Stimulated activated CD4-positive, alpha-beta T cell treated with anti-CD3 and anti-CD28 coated beads, Interleukin-2, amount 100 ng/mL, for 24 hours (primary cell): Measurements from ENCODE around the gene TMC1.
A peak's percentile ranks its signal among the peaks of the same experiment; 100 is the strongest.

Source experiments
- DNase-seq, 2 donors: peaks; one replicate each; pipeline ENCODE4 v3.0.0-alpha.2; 2020

Gene TMC1

DNA sequence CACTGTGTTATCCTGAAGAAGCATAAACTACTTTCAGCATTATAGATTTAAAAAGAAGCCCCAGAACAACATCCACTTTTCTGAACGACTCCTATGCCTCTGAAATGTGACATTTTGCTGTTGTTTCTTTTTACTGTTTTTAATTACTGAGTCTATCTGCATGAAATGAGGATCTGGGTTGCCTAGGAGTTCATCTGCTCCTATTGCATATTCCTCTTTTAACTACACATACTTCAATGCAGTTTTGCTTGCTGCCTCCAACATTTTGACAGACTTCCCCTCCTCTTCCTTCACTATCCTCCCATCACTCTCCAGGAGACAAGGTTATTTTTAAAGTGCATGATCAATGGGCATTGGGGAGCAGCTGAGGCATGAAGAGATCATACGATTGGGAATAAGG lies 164.5 kb downstream of the TMC1 start:
- DNase-seq: no peak

DNA sequence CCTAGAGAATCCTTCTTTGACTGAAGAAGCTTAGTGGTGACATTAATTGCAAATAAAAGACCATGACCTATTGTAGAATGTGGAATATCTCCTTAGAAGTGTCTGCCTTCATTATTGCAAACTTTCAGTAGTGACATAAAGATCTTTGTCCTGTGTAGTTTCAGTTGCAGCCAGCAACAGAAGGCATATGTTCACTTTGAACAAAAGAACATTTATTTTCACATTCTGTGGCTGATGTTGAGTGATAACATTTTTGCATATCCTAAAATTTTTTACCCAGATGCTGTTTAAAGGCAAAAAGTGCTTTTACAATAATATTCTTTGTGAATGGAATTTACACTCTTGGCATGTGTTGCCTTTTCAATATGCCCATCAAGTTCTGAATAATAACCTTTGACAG lies 165.9 kb downstream of the TMC1 start:
- no peak for DNase-seq

DNA sequence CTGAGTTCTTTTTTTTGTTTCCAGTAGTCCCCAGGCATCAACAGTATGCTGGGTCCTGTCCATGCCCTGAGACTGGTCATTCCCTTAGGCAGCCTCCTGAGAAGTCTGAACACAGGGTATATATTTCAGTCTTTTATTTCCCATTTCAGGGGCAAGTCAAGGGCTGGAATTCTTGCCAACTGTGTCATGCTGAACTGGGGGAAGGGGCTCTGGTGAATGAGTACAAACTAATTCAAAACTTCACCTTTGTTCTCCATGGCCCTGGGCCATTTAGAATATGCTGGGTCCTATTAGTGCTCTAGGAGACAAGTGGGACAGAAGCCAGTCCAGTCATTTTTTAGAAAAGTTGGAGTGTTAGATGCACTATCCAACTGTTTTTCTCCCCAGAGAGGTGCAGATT lies 170.3 kb downstream of the TMC1 start:
- no peak for DNase-seq

DNA sequence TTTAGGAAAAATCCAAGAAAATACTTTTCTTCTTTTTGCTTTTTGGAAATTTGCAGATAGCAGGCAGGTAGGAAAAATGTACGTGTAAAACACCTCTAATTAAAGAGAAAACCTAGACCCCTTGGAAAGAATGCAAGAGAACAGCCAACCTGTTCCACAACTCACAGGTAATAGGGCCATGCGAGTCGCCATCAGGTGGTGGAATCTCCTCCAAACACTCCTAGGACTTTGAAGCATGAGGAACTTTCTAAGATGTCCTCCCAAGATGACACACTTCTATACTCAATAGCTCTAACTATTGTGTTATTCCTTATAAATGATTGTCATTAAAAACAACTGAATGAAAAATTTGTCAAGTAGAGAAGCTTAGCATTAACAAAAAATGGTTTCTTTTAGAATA lies 174.0 kb downstream of the TMC1 start:
- no peak for DNase-seq

DNA sequence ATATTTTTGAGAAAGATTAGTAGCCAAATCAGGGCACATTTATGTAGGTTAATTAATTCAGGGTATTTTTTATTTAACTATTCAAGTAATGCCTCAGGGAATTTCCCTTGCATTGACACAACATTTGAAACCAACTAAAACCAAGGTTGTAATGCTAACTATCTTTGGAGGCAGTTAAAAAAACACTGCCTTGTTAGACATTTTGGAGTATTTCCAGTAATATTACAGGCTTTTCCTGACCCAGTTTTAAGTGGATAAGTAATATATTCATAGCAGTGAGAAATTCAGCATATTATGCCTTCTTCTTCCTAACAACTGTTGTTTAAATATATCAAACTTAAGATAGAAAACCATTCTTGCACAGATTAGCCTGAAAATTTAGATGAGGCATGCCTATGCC lies 175.1 kb downstream of the TMC1 start:
- no peak for DNase-seq

DNA sequence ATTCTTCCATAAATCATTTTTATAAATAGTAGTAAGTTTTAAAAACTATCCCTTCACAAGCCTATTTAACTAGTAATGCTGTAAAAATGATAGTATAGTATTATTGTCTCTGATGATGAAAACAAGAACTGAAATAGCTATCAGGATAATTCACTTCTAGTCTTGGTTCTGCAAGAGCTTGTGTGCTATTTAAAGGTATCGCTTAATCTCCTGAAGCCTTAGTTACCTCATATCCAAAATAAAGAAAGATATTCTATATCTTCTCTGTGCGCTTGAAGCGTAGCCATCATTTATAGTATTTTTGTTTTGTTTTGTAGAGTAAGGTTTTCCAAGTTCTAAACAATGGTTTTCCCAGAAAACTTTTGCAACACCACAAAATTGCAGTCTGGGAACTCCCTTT lies 180.1 kb downstream of the TMC1 start:
- no peak for DNase-seq

DNA sequence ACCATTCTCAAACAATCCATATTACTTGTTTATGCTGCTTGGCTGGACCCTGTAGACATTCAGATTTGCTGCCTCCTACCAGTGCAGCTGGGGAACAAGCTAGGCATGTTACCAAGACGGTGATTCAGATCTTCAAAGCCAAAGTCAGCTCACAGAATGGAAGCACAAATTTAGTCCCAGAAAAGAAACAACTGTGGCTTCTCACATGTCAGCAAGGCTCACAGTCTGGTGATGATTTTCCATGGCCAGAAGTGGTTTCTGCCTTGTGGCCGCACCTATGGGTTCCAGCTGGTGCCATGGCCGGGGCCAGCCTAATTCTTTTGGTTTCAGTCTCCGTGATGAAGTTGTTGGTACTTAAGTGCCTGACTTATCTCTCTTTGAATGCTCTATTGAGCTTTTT lies 182.2 kb downstream of the TMC1 start:
- no peak for DNase-seq

DNA sequence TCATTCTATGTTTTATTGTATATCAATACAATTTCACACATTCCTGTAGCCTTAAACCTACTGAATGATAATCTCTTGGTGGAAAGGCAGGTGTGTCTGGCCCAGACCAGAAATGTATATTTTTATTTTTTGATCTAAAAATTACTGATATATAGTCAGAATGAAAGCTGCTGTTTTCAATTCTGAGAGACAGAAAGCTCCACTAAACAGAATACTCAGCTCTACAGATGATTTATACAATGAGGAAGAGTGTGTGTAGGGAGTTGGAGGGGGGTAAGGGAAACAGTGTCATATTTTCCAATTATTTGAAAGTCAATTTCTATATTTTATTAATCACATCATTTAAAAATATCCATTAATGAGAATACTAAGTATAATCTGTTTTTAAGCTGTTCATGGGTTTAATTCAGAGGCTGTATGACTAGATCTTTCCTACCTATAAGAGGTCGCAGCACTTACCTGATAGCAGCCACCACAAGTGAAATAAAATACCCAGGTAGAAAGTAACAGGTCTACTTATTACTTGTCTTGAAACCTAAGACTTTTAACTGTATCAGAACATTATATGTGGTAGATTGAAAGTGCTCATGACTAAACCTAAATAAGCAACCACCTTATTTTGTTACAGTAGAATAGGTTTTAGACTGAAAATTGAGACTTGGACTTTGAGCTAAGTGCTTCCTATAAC lies 183.4 kb downstream of the TMC1 start:
- DNase-seq: no peak

DNA sequence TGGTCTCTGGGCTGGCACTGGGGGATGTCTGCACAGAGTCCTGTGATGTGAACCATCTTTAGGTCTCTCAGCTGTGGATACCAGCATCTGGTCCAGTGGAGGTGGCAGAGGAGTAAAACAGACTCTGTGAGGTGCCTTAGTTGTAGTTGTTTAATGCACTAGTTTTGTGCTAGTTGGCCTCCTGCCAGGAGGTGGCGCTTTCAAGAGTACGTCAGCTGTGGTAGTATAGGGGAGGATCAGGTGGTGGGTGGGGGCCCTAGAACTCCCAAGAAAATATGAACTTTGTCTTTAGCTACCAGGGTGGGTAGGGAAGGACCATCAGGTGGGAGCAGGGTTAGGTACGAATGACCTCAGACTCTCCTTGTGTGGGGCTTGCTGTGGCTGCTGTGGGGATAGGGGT lies 197.1 kb downstream of the TMC1 start:
- DNase-seq: peak in 1 of 2 donors; percentile 12

DNA sequence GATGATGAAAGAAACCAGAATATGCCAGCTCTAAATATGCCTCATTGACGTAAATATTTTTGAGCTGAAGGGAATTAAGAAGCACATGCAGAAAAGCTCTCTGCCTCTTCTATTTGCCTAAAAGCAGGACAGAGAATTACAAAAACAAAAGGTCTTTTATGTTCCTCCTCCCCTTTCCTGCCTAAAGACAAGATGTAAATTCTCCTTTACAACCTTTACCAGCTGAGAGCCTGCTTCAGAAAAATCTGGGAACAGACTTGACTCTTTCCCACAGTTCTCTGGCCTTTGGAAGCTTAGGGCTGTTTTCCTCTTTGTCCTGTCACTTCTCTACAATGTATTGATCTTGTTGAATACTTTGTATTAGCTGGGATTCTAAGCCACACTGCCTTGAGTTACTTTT lies 199.7 kb downstream of the TMC1 start:
- DNase-seq: no peak

DNA sequence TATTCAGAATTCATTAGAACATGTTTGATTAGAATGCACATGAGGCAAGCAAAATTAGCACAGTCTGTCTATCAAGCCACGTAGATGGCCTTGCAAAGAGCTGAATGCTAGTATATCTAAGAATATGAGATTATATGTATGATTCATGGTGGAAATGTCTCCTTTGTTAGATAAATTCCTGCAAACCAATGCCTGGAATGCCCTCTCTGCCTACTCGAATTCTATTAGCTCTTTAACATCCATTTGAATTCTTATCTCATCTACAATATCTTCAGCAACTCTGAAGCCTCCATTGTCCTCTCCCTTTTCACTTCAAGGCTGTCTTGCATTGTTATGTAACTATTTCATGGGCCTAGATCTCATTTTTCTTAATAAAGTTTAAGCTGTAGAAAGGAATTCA lies 205.5 kb downstream of the TMC1 start:
- no peak for DNase-seq

DNA sequence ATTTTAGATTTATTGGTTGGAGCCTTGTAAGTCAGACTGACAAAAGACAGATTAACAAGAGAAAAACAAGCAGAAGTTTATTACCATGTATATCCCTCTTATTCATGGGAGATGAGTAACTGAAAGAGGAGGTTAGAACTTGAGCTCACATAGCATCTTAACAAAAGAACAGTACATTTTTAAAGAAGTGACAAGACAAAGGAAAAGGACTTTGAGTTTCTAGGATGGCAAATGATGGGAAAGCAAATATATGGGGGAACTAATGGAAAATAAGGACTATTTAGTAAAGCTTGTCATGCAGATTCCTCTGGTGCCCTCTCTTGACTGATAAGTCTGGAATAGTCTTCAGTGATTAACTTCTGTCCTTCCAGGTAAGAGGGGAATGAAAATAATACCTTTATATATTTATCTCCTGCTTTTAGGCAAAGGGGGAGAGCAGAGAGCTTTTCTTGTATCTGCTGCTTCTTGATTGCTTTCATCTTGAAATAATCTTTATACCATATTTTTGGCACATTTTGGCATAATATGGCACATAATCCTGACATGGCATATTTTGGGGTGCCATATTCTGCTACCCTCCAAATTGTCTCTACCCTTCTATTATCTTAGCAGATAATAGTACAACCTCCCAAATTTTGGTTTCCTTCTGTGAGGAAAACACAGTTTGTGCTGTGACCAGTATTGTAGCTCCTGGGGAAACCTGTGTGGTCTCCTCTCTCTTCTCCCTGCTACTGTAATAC lies 206.8 kb downstream of the TMC1 start:
- no peak for DNase-seq

DNA sequence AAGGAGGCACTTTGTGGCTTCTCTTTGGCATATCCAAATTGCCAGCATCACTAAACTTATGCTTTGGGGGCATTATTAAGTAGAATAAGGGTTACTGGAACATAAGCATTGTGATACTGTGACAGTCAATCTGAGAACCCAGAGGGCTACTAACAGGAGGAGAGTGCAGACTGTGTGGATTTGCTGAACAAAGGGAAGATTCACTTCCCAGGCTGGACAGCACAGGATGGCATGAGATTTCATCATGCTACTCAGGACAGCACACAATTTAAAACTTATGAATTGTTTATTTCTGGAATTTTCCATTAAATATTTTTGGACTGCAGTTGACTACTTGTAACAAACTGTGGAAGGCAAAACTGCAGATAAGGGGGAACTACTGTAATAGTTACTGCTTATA lies 212.5 kb downstream of the TMC1 start:
- DNase-seq: no peak

DNA sequence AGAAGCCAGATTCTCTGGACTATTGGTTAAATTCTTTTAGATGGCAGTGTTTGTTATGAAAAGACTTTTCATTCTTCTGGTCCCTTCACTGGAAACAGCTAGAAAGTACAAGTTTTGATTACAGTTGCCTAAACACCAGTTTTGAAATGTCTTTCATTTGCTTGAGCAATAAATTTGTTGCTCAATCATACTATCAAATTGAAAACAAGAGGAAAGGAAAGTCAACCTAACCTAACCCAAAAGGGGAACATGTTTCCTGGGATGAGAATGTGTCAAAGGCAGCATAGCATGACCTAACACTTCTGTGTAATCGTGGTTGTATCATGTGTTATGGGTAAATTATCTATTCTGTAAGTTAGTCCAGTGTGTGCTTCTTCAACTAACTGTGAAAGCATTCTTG lies 213.2 kb downstream of the TMC1 start:
- DNase-seq: no peak

DNA sequence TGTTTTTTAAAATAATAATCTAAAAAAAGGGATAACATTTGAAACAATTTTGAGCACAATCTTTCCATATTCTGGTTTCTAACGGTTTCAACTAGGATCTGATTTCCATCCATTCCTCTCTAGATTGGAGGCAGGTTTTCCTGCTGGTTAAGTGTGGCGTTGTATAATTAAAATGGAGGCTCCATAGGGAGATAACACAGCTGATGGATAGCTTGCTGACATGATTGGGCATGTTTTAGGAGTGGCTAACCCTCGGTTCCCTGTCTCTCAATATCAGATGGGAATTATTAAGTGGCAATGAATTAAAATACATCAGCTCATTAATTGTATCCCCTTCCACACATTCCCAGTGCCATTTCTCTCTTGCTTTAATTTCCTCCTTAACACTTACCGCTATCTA lies 222.4 kb downstream of the TMC1 start:
- no peak for DNase-seq

DNA sequence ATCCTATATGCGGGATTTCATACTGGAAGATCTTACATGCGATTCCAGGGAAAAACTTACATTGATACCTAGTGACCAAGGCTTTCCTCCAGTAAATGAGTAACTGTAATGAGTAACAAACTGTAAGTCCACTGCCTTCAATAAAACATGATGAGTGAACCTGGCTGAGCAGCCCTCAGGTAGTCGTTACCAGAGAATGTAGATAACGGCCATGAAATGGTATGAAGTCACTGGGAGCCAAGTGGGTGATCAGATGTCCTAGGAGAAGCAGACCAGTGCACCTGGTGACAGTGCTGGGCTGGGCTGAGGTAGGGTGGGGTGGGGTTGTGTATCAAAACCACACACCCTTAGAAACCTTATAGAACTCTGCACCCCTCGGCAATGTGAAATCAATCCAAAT lies 227.9 kb downstream of the TMC1 start:
- no peak for DNase-seq

DNA sequence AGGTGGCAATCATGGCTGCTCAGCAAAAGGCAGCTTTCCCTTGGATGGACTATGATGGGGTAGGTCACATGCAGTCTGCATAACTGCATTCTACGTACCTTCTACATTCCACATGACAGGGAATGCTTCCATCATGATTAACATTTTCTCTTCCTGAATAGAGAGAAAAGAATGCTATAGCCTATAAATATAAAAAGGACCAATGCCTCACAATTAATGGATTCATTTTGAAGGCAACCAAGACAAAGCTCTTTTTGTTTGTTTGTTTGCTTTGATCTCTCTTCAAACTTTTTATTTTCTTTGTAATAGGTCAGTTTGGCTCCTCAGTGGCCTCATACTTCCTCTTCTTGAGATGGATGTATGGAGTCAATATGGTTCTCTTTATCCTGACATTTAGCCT lies 230.1 kb downstream of the TMC1 start:
- DNase-seq: no peak

DNA sequence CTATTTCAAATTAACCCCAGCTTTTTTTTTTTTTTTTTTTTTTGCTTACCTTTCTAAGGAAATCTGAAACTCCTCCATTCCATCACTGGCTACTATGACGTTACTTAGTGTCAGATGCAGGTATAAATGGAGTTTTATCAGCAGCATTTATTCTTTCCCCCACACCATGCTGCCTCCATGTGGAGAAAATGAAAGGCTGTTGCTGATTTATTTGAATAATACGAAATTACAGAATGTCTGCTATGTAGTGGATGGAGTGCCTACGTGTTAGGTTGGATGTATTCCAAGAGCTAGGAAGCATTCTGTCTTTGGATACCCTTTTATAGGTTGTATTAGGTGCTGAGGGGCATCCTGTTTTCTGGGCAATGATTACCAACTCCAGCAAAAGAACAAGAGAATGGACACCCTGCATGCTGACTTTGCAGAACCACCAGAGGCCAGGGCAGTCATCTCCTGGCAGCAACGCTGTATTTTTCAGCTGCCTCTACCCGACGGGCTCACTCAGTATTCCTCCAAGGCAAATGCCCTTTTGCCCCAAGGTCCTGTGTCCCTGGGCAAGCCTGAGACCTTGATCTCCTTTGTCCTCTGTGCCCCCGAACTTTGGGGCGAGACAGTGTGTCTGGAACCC lies 232.0 kb downstream of the TMC1 start:
- DNase-seq: no peak

DNA sequence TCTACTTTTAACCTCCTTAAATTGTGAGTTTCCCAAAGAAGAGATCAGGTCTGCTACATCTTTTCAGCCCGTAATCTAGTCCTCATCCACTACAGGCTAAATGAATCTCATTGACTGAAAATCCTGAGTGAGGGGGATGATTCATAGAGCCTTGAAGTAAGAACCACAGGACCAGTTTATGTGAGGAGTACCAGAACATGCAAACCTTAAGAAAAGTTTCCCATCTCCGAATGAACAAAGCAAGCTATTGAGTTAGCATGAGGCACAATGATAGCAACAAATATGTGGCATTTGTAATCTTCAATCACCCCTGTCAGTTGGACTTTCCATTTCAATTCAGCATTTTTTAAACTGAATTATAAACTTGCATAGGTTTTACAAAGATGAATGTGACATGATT lies 234.4 kb downstream of the TMC1 start:
- no peak for DNase-seq

DNA sequence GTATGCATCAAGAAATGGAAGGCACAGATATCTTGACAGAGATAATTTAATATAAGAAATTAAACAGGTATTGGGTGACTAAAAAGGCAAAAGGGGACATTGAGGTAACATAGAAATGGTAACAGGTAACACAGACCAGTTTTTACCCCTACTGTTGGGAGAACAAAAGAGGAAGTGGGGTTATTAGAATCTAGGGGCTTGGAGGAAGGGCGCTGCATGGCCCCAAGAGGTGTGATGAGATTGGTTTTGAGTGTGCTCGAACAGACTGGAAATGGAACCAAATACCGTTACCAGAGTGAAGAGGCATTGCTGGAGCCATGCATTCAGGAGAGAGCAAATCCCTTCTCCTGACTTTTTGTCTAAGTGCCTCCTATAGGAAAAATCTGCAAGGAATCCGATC lies 237.5 kb downstream of the TMC1 start:
- DNase-seq: no peak

DNA sequence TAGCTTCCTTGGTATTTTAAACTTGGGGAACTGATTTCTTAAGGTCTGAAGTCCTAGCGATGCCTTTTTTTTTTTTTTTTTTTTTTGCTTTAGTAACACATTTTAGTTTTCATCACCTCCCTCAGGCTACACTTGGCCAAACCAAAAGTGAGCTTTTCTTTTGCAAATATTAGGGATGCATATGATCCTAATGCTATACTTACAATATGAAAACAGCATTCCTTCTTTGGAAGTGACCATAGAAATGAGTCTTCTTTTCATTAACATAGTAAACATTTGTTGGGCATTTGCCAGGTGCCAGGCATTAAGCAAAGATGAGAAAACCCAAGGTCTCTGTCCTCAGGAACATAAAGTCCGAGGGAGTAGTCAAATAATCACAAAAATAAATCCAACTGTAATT lies 241.6 kb downstream of the TMC1 start:
- no peak for DNase-seq

DNA sequence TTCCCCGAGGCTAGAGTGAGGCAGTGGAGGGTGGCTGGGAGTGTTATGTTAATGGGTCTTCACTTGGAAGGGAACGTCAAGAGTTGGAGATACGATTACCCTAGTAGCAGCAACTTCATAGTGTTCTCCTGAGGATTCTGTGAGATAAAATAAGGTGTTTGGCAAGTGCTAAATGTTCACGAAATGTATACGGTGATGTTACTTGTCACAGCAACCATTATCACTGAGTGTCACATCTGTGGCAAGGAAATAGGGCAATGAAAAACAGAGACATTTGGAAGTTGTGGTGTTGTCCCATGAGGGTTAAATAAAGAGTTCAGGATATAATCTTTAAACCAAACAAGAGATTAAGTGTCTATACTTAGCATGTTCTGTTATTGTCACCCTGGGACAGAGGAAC lies 248.1 kb downstream of the TMC1 start:
- no peak for DNase-seq

DNA sequence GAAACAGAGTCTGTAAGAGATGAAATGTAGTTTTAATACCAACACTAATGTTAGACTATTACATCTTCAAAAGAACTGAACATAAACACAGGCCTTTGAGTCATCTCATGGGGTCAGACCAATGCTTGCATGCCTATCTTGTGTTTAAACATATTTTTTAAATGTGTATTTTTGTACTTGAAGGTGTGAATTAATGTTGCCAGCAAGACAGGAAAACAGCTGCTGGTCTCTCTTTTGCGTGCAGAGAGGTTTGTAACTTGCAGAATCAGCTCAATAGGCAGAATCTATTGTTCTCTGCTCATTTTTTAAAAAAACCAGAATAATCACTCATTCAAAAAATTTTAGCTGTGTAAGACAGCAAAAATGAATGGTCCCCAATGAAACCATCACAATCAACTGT lies 251.3 kb downstream of the TMC1 start:
- DNase-seq: no peak

DNA sequence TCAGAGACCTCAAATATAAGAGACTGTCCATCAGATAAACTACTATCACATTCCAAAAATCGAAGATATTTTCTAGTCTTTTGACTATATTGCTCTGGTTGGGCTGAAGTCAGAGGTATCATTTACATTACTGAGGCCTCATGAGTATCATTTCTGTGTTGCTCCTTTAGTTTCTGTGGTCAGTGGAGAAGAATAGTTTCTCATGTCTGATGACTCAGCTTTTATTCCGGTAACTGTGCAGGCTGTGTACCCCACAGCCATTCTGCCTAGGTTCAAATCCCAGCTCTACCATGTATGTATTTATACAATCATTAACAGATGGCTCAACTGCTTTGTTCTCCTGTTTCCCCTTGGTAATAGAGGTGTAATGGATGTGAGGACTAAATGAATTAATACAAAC lies 252.2 kb downstream of the TMC1 start:
- DNase-seq: no peak

DNA sequence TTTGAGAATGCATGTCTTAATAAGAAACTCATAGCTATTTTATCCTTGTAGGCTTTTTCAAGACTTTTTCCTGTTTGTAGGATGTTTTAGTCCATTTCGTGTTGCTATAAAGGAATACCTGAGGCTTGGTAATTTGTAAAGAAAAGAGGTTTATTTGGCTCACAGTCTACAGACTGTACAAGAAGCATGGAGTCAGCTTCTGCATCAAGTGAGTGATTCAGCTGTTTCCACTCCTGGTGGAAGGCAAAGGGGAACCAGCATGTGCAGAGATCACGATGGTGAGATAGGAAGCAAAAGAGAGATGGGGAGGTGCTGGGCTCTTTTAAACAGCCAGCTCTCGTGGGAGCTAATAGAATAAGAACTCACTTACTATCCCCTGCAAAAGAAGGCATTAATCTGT lies 254.2 kb downstream of the TMC1 start:
- no peak for DNase-seq
